GM21723 (cell line): Measurements from ENCODE around the gene SZT2.

Experiments
- ATAC-seq: cut with Tn5 transposase; IDR thresholded peaks from one replicate; pipeline ENCODE4 v1.9.1; 2021; ENCODE audit warnings: mild to moderate bottlenecking, moderate library complexity; ENCODE audit not compliant: unreplicated experiment

SZT2 gene

DNA sequence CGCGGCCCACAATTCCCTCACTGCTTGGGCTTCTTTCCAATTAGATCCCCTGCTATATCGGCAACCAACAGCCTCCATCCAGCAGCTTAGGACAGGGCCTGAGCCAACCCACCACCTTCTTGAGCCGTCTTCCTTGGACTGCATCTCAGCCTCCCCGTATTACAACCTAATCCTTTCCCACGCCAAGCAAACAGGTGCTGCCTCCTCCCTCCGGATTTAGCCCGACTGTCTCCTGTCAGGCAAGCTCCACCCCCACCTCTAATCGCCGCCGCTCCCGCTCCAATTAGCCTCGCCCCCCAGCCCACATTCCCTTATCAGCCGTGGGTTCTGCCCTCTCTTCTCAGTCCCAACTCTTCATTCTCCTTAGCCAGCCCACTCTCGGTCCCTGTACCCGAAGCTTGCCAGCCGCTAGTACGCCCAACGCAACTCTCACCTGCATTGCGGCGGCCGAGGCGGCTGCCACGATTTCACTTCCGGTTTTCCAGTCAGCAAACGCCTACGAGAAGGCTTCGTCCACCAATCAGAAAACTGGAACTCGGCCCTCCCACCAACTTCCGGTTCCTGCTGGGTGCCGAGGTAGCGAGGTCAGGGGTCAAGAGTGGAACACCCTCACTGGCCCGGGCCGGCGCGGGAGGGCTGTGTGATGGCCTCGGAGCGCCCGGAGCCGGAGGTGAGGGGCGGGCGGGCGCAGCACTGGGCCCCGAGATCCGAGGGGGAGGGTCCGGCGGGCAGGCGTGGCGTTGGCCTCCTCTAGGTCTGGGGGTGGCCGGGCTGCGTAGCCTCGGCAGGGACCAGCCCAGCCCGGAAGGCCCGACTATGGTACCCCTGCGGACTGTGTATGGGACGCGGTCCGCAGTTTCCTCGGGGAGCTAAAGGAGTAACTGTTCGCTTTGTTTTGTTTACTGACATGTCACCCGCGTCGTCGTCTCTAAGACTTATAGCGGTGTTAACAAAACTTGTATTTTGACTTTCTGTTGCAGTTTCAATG lies at the start of gene SZT2, which contains the start of gene MED8:
SZT2 (plus strand) TSS at position 574 of the 988 bp plus-strand sequence; CDS start at position 644, 70 bp downstream.
MED8 (minus strand) TSS at position 475 of the 988 bp plus-strand sequence; CDS start at position 439, 36 bp downstream.
- ATAC-seq = peak; percentile 92

DNA sequence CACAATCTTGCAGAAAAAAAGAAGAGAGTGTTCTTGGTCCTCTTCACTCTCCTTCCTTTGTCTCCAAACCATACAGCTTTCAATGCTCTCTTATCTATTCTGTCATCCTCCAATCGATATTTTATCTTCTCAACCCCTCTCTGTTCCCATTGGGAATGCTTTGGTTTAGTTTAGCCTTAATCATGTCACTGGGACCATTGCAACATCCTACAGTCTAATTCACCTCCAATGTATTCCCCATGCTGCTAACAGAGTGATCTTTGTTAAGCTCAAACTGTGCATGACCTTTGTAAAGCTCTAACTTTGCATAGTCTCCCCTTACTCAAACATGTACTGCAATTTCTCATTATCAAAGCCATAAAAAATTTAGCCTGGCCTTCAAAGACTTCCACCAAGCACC lies 49.1 kb upstream of the SZT2 start:
- no peak for ATAC-seq

DNA sequence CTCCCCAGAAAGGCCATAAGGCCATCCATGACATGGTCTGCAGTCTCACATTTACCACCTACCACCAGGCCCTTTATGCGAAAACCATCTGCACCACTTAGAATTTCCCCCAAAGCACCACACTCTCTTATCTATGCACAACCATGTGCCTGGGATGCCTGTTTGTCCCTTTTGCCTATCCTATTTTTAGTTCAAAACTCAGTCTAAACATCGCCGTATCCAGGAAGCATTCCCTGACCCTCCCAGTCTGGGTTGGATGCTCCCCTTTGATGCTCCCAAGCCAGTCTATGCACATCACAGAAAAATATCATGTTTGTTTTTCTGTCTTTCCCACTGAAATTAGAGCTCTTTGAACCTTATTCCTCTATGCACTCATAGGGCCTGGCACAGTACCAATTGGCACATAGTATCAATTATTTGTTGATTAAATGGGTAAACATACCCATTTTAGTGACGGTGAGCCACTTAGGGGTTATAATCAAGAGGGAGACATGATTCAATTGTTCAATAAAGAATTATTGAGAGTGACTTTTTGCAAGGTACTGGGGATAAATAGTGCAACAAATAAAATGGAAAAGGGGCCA lies 45.3 kb upstream of the SZT2 start:
- ATAC-seq = no peak

DNA sequence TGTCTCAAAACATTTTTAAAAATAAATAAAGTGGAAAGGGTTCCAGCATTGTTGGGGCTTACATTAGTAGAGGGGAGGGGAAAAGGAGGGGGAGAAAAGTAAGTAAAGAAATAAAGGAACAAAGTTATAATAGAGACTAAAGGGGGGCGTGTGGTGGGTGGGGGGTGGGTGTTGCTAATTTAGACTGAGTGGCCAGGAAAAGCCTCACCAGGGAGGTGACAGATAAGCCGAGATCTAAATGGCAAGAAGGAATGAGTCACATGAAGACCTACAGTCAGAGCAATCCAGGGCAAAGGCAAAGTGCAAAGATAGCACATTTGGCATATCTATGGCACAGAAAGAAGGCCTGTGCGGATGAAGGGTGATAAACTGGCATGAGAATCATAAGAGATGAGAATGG lies 44.6 kb upstream of the SZT2 start:
- ATAC-seq = no peak

DNA sequence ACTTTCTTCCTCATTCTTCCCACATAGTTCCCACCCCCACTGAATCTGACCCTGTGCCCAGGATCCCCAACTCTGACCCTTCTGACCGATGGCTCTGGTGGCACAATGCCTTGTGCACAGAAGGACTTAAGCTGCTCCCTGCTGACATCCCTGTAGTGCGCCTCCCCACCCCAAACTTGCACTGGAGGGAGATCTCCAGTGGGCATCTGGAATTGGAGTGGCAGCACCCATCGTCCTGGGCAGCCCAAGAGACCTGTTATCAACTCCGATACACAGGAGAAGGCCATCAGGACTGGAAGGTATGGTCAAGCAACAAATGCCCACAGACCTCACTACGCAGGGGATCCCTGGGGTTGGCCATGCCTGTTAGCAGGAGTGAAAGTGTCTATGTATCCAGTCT lies 43.1 kb upstream of the SZT2 start:
- ATAC-seq = no peak

DNA sequence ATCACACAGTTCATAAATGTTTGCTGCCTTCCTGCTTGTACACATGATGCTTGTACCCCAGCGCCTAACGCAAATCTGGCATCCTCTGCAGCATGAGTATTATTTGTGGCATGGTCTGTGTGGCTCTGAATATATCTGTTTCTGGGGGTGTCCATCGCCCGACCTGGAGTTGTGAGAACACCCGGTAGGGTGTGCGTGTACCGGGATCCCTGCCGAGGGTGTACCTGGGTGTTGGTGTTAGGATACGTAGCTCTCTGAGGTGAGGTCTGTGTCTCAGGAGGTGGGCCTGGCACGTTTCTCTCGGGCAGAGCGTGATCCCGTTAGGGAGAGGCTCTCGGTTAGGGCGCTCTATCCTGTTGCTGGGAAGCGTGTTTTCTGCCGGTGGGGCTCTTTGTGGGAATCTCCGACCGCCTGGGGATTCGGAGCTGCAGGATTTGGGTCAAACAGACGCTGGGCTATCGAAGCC lies 41.3 kb upstream of the SZT2 start:
- no peak for ATAC-seq

DNA sequence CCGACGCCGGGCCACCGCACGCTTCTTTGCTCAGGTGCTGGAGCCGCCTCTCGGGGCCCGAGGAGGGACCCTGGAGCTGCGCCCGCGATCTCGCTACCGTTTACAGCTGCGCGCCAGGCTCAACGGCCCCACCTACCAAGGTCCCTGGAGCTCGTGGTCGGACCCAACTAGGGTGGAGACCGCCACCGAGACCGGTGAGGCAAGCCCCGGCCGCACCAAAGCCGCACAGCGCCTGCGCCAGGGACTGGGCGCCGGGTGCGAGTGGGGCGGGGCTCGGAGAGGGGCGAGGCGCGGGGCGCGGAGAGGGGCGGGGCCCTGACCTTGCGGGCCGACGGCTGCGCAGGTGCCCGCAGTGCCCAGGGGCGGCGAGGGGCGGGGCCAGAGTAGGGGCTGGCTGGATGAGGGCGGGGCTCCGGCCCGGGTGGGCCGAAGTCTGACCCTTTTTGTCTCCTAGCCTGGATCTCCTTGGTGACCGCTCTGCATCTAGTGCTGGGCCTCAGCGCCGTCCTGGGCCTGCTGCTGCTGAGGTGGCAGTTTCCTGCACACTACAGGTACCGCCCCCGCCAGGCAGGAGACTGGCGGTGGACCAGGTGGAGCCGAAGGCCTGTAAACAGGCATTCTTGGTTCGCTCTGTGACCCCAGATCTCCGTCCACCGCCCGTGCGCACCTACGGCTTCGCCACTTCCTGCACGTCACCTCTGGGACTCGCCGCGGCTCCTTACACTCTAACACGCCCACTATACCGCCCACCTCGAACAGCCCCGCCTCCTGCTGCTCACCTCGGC lies 40.7 kb upstream of the SZT2 start:
- ATAC-seq = no peak

DNA sequence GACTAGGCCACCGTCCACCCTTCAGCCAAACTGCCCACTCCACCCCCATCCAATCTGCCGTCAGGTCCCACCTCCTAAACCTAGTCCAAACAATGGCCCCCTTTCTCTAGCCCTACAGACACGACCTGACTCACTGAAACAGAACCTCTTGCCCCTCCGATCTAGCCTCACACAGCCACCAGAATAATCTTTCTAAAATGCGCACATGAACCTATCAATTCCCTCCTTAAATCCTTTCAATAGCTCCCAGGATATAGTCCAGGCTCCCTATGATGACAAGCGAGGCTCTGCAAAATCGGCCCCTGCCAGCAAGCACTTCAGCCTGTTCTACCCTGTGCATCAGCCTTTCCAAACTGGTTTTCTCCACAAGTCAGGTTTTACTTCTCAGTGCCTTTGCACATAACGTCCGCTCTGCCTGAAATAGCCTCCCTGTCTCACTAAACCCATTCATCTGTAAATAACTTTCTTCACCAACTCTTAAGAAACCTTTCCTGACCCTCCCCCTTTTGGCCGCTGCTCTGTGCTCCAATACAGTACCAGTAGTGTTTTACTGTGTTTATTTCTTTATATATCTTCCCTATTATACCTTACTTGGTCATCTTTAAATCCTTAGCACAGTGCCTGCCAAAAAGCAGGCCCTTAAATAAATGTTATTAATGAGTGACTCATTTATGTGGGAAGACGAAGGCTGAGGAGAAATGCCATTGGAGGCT lies 39.9 kb upstream of the SZT2 start:
- ATAC-seq = no peak

DNA sequence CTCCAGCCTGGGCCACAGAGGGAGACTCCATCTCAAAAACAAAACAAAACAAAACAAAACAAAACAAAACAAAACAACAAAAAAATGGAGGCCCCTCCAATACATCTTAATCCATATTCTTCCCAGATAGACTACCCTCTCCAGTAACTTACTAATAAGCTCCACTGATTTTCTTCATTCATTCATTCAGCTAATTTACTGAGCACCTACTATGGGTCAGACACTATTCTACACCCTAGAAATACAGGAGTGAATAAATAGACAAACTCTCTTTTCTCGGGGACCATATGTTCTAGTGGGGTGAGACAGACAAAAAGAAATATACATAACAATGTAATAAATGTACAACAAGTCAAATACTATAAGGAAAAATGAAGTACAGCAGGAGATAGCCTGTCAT lies 38.7 kb upstream of the SZT2 start:
- no peak for ATAC-seq

DNA sequence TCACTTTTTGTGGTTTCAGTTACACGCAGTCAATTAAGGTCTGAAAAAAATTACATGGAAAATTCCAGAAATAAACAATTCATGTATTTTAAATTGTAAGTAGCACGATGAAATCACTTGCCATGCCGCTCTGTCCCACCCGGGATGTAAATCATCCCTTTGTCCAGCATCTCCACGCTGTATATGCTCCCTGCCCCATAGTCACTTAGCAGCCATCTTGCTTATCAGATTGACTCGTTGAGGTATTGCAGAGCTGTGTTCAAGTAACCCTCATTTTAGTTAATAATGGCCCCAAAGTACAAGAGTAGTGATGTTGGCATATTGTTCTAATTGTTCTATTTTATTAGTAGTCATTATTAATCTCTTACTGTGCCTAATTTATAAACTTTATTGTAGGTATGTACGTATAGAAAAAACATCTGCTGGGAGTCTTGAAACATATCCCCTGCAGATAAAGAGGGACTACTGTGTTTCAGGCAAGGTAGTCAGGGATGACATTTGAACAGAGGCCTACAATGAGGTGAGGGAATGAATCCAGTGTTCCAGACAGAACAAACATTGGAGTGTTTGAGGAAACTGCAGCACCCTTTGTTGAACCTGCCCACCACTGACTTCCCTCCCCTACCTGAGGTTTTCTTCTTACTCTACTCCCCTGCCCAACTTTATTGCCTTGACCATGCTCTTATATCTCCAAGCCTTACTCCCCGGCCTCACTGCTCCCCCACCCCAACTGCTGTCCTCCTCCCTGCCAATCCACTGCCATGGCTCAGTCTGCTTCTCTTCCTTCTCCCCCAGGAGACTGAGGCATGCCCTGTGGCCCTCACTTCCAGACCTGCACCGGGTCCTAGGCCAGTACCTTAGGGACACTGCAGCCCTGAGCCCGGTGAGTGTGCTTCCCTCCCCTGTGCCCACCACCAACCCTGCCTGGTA lies 38.0 kb upstream of the SZT2 start:
- no peak for ATAC-seq

DNA sequence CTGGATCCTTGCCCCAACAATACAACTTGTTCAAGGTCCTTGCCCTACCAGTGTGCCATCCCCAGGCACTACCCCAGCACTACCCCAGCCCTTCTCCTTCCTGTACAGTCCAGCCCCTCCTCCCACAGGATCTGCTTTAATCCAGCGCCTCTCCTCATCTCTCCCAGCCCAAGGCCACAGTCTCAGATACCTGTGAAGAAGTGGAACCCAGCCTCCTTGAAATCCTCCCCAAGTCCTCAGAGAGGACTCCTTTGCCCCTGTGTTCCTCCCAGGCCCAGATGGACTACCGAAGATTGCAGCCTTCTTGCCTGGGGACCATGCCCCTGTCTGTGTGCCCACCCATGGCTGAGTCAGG lies 37.4 kb upstream of the SZT2 start:
- ATAC-seq = no peak

DNA sequence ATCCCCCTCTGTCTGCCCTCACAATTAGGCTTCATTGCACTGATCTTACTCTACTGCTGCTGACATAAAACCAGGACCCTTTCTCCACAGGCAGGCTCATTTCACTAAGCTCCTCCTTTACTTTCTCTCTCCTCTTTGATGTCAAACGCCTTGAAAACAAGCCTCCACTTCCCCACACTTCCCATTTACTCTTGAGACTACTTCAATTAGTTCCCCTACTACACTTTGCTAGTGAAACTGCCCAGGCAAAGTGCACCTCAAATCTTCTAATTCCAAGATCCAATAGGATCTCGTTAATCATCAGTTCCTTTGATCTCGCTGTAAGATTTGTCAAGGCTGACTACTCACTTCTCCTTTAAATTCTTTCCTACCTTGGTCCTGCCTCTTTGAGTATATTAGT lies 36.8 kb upstream of the SZT2 start:
- ATAC-seq = no peak

DNA sequence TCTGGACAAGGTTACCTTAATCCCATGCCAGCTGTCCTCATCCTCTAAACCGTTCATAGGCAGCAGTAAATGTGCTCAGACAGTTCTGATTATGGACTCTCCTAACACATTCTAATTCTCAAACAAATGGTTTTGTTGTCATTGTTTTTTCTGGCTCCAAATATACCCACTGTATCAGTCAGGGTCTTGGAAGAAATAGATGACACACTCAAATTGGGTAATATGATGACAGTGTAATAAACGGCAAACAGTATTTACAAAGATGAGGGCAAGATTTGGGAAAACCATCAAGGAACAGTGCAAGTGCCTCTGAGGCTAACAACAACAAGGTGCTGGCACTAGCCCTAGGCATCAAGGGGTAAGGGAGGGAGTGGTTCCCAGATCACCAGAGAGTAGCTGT lies 35.2 kb upstream of the SZT2 start:
- ATAC-seq = no peak

DNA sequence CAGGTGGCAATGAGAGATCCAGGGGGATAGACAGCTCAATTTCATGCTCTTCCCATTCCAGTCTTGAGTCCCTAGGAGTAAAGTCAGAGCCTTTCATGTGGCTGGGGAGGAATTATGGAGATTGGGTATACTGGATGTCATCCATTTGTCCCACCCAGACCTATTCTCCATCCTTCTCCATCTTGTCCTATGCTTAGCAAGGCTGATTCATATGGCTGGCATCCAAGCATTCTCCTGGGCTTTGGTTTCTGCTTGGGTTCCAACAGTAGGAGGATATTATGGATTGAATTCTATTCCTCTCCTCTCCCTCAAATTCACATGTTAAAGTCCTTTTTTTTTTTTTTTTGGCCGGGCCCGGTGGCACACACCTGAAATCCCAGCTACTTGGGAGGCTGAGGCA lies 34.8 kb upstream of the SZT2 start:
- ATAC-seq = no peak

DNA sequence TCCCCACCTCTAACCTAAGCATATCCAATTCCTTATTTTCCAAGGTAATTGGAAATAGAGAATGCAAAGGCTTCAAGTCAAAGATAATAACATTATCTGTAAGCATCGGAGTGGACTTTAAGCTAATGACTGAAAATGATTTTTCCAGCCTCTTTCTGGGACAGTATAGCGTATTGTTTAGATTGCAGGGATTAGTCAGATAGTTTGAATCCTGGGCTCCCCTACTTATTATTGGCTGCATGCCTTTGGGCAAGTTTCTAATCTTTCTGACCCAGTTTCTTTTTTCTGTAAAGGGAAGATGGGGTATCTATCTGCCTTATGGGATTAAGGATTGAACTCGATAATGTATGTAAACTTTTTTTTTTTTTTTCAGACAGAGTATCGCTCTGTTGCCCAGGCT lies 32.4 kb upstream of the SZT2 start:
- no peak for ATAC-seq

DNA sequence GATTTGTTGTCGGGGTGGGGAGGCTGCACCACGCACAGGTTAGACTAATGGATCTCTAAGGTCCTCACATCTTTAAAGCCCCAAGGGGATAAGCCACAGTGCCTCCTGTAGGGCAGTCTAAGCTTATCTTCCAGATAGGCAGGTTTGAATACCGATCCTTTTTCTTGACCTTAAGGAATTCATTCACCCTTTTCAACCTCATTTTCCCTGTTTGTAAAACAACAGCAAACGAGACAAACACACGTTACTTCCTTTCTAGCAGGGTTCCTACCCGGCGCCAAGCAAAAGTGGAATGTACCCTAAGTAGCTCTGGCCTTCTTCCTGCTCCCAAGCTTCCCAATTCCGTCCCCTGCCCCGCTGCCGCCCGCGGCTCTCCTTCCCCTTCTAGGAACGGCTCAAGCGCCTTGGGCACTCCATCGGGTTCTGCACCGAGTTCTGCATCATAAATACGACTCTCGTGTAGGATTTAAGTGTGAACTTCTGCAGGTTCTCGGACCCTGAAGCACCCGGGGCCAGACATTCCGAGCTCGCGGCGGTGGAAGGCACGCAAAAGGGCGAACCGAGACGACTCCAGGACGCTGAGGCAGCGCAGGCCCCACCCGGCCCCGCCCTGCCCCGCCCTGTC lies 31.5 kb upstream of the SZT2 start:
- ATAC-seq = no peak

DNA sequence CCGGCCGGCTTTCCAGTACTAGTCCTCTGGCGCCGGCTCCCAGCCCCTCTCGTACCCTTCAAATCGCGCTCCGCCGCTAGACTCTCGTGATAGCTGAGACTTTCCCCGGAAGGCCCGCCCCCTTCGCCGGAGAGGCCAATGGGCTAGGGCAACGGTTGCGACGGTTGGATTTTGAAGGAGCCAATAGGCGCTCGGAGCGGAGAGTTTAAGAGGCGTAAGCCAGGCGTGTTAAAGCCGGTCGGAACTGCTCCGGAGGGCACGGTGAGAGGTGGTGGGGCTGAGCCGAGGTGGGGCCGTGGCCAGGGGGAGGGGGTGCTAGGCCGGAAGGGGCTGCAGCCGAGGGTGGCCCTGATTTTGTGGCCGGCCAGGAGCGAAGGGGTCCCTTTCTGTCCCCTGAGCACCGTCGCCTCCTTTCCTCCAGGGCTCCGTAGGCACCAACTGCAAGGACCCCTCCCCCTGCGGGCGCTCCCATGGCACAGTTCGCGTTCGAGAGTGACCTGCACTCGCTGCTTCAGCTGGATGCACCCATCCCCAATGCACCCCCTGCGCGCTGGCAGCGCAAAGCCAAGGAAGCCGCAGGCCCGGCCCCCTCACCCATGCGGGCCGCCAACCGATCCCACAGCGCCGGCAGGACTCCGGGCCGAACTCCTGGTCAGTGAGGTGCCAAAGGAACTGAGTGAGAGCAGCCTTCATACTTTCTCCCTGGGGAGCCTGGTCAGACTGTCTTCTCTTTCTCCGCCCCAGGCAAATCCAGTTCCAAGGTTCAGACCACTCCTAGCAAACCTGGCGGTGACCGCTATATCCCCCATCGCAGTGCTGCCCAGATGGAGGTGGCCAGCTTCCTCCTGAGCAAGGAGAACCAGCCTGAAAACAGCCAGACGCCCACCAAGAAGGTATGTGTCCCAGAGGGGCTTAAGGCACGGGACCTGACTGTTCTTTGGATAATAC lies 30.7 kb upstream of the SZT2 start, which contains the start of gene CDC20:
CDC20 (plus strand) TSS at position 236 of the 948 bp plus-strand sequence; CDS start at position 471, 235 bp downstream.
- ATAC-seq = peak; percentile 89

DNA sequence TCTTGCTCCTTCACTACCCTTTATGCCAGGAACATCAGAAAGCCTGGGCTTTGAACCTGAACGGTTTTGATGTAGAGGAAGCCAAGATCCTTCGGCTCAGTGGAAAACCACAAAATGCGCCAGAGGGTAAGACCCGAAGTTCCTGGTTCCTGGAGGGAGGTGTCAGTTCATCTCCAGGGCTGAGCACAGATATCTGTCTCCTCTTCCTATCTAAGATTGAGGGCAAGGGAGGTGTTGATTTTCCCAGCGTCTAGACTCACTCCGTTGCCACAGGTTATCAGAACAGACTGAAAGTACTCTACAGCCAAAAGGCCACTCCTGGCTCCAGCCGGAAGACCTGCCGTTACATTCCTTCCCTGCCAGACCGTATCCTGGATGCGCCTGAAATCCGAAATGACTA lies 30.0 kb upstream of the SZT2 start:
- no peak for ATAC-seq
